GM23338 (cell line): Measurements from ENCODE around the gene PCDHGA1. TPM values are rescaled to one million over a fixed set of nuclear protein-coding genes. Genes with fewer than 3 reads are reported as not detected.

ENCODE experiments used
- ETS1 ChIP-seq: IDR thresholded peaks from 2 replicates; pipeline ENCODE4 v1.6.1; 2016; ENCODE audit warnings: antibody characterized with exemption
- EZH2phosphoT487 ChIP-seq: fragments of 200-600 bp; sonication (generic); IDR thresholded peaks from one replicate; pipeline ENCODE4 v1.8.1; 2018; ENCODE audit warnings: antibody characterized with exemption; ENCODE audit not compliant: unreplicated experiment
- ZNF462 ChIP-seq: fragments of 250-450 bp; sonication (Bioruptor Pico); IDR thresholded peaks from 2 replicates; pipeline ENCODE4 v1.5.0; 2020; ENCODE audit warnings: mild to moderate bottlenecking, moderate library complexity
- polyA plus RNA-seq: library from polyadenylated mRNA; unstranded; fragments of >200 nt; fragmentation: Nextera tagmentation; extraction: Ambion mirVana; gene quantifications from 2 replicates; pipeline ENCODE4 v1.2.1, GENCODE V29; 2016
- total RNA-seq: library from RNA; depleted of rRNA; stranded (reverse); fragments of >200 nt; shearing (Covaris generic); gene quantifications from 2 replicates; pipeline ENCODE4 v1.2.3, GENCODE V29; 2014
- TF ChIP-seq, protein P1 (sequence below): IDR thresholded peaks from one replicate; pipeline ENCODE4 v1.6.1; 2018; ENCODE audit warnings: antibody characterized with exemption; ENCODE audit not compliant: unreplicated experiment

The PCDHGA1 gene
- total and polyA plus RNA-seq, 2 experiments from 2014 or later, result 0.39 to 1.7 TPM

DNA sequence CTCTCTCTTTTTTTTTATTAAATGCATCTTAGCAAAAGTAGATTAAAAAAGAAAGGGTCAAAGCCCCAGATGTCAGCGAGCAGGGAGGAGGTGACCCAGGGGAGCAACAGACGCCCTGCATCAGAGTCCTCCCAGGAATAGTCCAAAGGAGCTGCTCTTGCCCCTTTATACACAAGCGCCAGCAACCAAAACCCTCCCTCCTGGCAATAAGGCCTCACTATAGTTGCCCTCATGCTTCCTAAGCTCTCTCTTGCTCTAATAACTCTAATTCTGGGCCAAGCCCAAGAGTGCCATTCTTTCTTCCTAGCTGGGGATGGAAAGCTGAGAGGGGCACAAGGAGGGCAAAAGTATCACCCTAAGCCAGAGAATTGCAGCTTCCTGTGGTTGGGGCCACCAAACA lies 184.8 kb downstream of the PCDHGA1 start (continued):
- TF ChIP-seq ZNF462 (CRISPR knock-in tag) (no peak), EZH2phosphoT487 (no peak), ETS1 (no peak)
- TF ChIP-seq, protein P1, sequence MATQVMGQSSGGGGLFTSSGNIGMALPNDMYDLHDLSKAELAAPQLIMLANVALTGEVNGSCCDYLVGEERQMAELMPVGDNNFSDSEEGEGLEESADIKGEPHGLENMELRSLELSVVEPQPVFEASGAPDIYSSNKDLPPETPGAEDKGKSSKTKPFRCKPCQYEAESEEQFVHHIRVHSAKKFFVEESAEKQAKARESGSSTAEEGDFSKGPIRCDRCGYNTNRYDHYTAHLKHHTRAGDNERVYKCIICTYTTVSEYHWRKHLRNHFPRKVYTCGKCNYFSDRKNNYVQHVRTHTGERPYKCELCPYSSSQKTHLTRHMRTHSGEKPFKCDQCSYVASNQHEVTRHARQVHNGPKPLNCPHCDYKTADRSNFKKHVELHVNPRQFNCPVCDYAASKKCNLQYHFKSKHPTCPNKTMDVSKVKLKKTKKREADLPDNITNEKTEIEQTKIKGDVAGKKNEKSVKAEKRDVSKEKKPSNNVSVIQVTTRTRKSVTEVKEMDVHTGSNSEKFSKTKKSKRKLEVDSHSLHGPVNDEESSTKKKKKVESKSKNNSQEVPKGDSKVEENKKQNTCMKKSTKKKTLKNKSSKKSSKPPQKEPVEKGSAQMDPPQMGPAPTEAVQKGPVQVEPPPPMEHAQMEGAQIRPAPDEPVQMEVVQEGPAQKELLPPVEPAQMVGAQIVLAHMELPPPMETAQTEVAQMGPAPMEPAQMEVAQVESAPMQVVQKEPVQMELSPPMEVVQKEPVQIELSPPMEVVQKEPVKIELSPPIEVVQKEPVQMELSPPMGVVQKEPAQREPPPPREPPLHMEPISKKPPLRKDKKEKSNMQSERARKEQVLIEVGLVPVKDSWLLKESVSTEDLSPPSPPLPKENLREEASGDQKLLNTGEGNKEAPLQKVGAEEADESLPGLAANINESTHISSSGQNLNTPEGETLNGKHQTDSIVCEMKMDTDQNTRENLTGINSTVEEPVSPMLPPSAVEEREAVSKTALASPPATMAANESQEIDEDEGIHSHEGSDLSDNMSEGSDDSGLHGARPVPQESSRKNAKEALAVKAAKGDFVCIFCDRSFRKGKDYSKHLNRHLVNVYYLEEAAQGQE, result no peak
